HepG2 (cell line): ENCODE measurements around the gene ENAH. TPM values are rescaled to one million over a fixed set of nuclear protein-coding genes. Genes with fewer than 3 reads are reported as not detected.
A peak's percentile ranks its signal among the peaks of the same experiment; 100 is the strongest.

Experiments
- CENPT ChIP-seq: sonication (generic); formaldehyde crosslinking; IDR thresholded peaks from 2 replicates; pipeline ENCODE4 v1.8.0; 2022; ENCODE audit warnings: low read depth, mild to moderate bottlenecking, moderate library complexity, missing genetic modification reagents
- KMT2B ChIP-seq: IDR thresholded peaks from 2 replicates; pipeline ENCODE4 v1.6.1; 2016; ENCODE audit warnings: missing genetic modification reagents, missing compliant biosample characterization
- MEIS1 ChIP-seq: sonication (generic); formaldehyde crosslinking; IDR thresholded peaks from 2 replicates; pipeline ENCODE4 v1.9.0; 2021; ENCODE audit warnings: mild to moderate bottlenecking, missing genetic modification reagents, moderate library complexity, borderline replicate concordance
- PPARG ChIP-seq: conservative IDR thresholded peaks from 2 replicates; pipeline ENCODE4 v1.6.1; 2016; ENCODE audit warnings: missing biosample characterization, missing genetic modification reagents
- SKI ChIP-seq: fragments of 450-650 bp; IDR thresholded peaks from one replicate; pipeline ENCODE4 v1.6.1; 2018; ENCODE audit warnings: mild to moderate bottlenecking; ENCODE audit not compliant: partially characterized antibody
- TBX3 ChIP-seq: fragments of 450-650 bp; IDR thresholded peaks from 2 replicates; pipeline ENCODE4 v1.6.1; 2017; ENCODE audit warnings: antibody characterized with exemption, mild to moderate bottlenecking, inconsistent platforms, borderline replicate concordance
- ZNF143 ChIP-seq: sonication (generic); formaldehyde crosslinking; IDR thresholded peaks from 2 replicates; pipeline ENCODE4 v1.4.0; 2020; ENCODE audit warnings: missing genetic modification reagents
- ZNF234 ChIP-seq: sonication (generic); formaldehyde crosslinking; conservative IDR thresholded peaks from 2 replicates; pipeline ENCODE4 v1.5.1; 2020; ENCODE audit warnings: mild to moderate bottlenecking, missing genetic modification reagents
- ZNF33B ChIP-seq: sonication (generic); formaldehyde crosslinking; IDR thresholded peaks from 2 replicates; pipeline ENCODE4 v1.5.1; 2020; ENCODE audit warnings: mild to moderate bottlenecking, missing genetic modification reagents
- ZNF614 ChIP-seq: IDR thresholded peaks from 2 replicates; pipeline ENCODE4 v1.6.1; 2018; ENCODE audit warnings: missing biosample characterization, missing genetic modification reagents, inconsistent platforms, borderline replicate concordance
- ZNF713 ChIP-seq: sonication (generic); formaldehyde crosslinking; IDR thresholded peaks from 2 replicates; pipeline ENCODE4 v1.4.0; 2020; ENCODE audit warnings: mild to moderate bottlenecking, missing genetic modification reagents
- polyA plus RNA-seq, 8 experiments: library from polyadenylated mRNA; depleted of rRNA in 3 of 8; stranded (reverse) in 7 of 8; unstranded in 1 of 8; fragments of >200 nt; fragmentation: Illumina TruSeq in 4 of 8; extraction: Trizol in 4 of 8; gene quantifications; 2 replicates each; pipeline versions ENCODE4 v1.2.1 to v1.2.3, GENCODE V29; 2011 to 2016; ENCODE audit warnings: low read depth in 4 of 8, missing spikeins in 1 of 8, mixed read lengths in 1 of 8; ENCODE audit not compliant: insufficient read depth in 1 of 8
- total RNA-seq, 5 experiments: library from RNA; depleted of rRNA; stranded (reverse); fragments of >200 nt; fragmentation: Illumina TruSeq; extraction: Trizol; gene quantifications; 2 replicates each; pipeline ENCODE4 v1.2.3, GENCODE V29; 2016; ENCODE audit warnings: low read depth in 1 of 5
- TF ChIP-seq, protein P1 (sequence below), 2 experiments: fragments of 450-650 bp in 1 of 2; sonication (generic) in 1 of 2; formaldehyde crosslinking in 1 of 2; IDR thresholded peaks; 2 replicates each; pipeline versions ENCODE4 v1.6.1 to v1.8.0; 2016 to 2022; ENCODE audit warnings: antibody characterized with exemption in 1 of 2, mild to moderate bottlenecking in 1 of 2, missing genetic modification reagents in 1 of 2
- TF ChIP-seq, protein P2 (sequence below): sonication (generic); formaldehyde crosslinking; IDR thresholded peaks from 2 replicates; pipeline ENCODE4 v1.9.0; 2022; ENCODE audit warnings: low read depth, missing genetic modification reagents
- TF ChIP-seq, protein P3 (sequence below): sonication (generic); formaldehyde crosslinking; IDR thresholded peaks from 2 replicates; pipeline ENCODE4 v1.5.1; 2020; ENCODE audit warnings: missing genetic modification reagents, mild to moderate bottlenecking, borderline replicate concordance
- TF ChIP-seq, protein P4 (sequence below): sonication (generic); formaldehyde crosslinking; IDR thresholded peaks from 2 replicates; pipeline ENCODE4 v1.8.1; 2023; ENCODE audit warnings: missing genetic modification reagents, mild to moderate bottlenecking, borderline replicate concordance

Gene ENAH
- total and polyA plus RNA-seq, 2 of the 13 experiments (the other 11 are each of a cell fraction or from before 2014, with no cell fraction given), result 22.1 to 58.3 TPM

DNA sequence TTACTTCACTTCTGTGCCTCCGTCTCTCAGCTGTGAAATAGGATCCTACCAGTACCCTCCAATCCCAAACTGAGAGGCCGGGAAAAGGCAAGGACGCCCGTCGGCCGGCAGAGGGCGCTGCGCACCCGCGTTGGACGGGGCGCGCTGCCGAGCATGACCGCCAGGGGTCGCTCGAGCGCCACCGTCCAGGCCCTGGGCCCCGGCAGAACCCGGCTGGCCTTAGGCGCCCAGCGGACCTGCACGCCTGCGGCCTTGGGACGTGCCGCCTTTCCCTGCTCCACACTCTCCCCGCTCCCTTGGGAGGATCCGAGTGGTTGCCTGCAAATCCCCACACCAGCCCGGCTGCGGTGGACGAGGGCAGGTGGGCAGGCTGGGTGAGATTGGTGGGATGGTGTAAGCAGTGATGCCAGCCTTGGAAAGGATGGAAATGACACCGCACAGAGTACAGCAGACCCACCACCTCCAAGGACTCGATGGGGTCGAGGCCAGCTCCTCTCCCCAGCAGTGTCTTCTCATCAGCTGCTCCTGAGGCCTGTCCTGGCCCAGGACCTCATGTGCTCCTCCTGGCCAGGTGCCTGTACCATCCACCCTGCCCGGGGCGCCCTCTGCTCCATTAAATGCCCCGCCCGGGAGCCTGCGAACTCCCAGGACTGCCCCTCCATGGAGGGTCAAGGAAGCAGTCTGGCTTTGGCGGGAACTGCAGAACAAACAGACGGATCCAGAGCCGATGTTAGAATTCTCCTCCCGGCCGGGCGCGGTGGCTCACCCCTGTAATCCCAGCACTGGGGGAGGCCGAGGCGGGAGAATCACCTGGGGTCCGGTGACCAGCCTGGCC lies 177.7 kb downstream of the ENAH start (continued):
- TF ChIP-seq, protein P1, sequence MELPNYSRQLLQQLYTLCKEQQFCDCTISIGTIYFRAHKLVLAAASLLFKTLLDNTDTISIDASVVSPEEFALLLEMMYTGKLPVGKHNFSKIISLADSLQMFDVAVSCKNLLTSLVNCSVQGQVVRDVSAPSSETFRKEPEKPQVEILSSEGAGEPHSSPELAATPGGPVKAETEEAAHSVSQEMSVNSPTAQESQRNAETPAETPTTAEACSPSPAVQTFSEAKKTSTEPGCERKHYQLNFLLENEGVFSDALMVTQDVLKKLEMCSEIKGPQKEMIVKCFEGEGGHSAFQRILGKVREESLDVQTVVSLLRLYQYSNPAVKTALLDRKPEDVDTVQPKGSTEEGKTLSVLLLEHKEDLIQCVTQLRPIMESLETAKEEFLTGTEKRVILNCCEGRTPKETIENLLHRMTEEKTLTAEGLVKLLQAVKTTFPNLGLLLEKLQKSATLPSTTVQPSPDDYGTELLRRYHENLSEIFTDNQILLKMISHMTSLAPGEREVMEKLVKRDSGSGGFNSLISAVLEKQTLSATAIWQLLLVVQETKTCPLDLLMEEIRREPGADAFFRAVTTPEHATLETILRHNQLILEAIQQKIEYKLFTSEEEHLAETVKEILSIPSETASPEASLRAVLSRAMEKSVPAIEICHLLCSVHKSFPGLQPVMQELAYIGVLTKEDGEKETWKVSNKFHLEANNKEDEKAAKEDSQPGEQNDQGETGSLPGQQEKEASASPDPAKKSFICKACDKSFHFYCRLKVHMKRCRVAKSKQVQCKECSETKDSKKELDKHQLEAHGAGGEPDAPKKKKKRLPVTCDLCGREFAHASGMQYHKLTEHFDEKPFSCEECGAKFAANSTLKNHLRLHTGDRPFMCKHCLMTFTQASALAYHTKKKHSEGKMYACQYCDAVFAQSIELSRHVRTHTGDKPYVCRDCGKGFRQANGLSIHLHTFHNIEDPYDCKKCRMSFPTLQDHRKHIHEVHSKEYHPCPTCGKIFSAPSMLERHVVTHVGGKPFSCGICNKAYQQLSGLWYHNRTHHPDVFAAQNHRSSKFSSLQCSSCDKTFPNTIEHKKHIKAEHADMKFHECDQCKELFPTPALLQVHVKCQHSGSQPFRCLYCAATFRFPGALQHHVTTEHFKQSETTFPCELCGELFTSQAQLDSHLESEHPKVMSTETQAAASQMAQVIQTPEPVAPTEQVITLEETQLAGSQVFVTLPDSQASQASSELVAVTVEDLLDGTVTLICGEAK (IDR thresholded peaks at IDR 0.05), result no peak
- TF ChIP-seq, protein P1 (CRISPR knock-in tag; IDR thresholded peaks at IDR 0.05), result no peak
- TF ChIP-seq, protein P2, sequence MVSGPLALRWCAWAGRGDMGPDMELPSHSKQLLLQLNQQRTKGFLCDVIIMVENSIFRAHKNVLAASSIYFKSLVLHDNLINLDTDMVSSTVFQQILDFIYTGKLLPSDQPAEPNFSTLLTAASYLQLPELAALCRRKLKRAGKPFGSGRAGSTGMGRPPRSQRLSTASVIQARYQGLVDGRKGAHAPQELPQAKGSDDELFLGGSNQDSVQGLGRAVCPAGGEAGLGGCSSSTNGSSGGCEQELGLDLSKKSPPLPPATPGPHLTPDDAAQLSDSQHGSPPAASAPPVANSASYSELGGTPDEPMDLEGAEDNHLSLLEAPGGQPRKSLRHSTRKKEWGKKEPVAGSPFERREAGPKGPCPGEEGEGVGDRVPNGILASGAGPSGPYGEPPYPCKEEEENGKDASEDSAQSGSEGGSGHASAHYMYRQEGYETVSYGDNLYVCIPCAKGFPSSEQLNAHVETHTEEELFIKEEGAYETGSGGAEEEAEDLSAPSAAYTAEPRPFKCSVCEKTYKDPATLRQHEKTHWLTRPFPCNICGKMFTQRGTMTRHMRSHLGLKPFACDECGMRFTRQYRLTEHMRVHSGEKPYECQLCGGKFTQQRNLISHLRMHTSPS (CRISPR knock-in tag), result no peak
- TF ChIP-seq CENPT (CRISPR knock-in tag) (no peak), ZNF713 (CRISPR knock-in tag) (0 out of 2 replicates have a peak, but pooled peaks have one; percentile 8), ZNF614 (CRISPR knock-in tag) (no peak), ZNF33B (CRISPR knock-in tag) (0 out of 2 replicates have a peak, but pooled peaks have one; percentile 47), TBX3 (no peak), PPARG (peak; percentile 63; the same call in 1 of the 2 replicates), KMT2B (CRISPR knock-in tag) (peak; percentile 37; the same call in 1 of the 2 replicates), SKI (peak; percentile 52), ZNF143 (CRISPR knock-in tag) (no peak), ZNF234 (no peak), MEIS1 (CRISPR knock-in tag) (peak; percentile 79; the same call in 1 of the 2 replicates)
- TF ChIP-seq, protein P3, sequence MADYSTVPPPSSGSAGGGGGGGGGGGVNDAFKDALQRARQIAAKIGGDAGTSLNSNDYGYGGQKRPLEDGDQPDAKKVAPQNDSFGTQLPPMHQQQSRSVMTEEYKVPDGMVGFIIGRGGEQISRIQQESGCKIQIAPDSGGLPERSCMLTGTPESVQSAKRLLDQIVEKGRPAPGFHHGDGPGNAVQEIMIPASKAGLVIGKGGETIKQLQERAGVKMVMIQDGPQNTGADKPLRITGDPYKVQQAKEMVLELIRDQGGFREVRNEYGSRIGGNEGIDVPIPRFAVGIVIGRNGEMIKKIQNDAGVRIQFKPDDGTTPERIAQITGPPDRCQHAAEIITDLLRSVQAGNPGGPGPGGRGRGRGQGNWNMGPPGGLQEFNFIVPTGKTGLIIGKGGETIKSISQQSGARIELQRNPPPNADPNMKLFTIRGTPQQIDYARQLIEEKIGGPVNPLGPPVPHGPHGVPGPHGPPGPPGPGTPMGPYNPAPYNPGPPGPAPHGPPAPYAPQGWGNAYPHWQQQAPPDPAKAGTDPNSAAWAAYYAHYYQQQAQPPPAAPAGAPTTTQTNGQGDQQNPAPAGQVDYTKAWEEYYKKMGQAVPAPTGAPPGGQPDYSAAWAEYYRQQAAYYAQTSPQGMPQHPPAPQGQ (CRISPR knock-in tag), result no peak
- TF ChIP-seq, protein P4, sequence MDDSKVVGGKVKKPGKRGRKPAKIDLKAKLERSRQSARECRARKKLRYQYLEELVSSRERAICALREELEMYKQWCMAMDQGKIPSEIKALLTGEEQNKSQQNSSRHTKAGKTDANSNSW (CRISPR knock-in tag), result no peak
